Measurements from ENCODE around the gene DNAJC10.
A peak's percentile ranks its signal among the peaks of the same experiment; 100 is the strongest.

DNAJC10 gene

DNA sequence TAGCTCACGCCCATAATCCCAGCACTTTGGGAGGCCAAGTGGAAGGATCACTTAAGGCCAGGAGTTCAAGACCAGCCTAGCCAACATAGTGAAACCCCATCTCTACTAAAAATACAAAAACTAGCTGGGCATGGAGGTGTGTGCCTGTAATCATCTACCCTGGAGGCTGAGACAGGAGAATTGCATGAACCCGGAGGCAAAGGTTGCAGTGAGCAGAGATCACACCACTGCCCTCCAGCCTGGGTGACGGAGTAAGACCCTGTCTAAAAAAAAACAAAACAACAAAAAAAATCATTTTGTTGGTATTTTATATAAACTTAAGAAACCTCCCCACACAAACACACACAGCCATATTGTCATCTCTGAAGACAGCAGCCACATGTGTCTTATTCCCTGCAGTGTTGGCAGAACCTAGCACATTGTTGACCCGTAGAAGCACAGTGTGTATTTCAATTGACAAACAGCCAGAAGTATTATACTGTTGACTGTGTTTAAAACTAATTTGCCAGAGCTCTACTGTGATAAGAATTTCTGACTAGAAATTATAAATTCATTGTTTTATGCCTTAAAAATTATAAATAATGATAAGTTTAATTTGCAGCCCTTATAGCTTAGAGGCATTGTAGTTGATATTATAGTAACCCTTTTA lies 68.1 kb downstream of the DNAJC10 start:
- TF ChIP-seq, protein P1, sequence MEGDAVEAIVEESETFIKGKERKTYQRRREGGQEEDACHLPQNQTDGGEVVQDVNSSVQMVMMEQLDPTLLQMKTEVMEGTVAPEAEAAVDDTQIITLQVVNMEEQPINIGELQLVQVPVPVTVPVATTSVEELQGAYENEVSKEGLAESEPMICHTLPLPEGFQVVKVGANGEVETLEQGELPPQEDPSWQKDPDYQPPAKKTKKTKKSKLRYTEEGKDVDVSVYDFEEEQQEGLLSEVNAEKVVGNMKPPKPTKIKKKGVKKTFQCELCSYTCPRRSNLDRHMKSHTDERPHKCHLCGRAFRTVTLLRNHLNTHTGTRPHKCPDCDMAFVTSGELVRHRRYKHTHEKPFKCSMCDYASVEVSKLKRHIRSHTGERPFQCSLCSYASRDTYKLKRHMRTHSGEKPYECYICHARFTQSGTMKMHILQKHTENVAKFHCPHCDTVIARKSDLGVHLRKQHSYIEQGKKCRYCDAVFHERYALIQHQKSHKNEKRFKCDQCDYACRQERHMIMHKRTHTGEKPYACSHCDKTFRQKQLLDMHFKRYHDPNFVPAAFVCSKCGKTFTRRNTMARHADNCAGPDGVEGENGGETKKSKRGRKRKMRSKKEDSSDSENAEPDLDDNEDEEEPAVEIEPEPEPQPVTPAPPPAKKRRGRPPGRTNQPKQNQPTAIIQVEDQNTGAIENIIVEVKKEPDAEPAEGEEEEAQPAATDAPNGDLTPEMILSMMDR (conservative IDR thresholded peaks at IDR 0.05; ENCODE audit: low read length) = no peak
- no peak for DNase-seq (ENCODE audit: low read depth)
- no peak overlapping the region for H3K4me3 ChIP-seq (ENCODE audit: low read length)

DNA sequence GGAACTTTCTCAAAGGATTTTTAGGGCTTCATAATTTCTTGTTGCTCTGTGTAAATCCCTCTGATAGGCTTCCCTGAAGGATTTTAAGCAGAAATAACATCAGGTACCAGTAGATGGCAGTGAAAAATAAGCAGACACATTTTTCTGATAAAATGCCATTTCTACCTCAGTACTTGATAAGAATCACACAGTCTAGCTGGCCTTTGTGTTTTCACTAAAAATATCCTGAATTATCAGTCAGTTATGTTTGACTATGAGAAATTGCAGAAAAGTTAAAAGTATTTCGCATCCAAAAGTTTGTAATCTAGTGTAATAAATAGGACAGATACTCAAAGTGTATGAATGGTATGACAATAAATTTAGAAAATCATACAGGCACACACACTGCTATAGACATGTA lies 68.7 kb downstream of the DNAJC10 start:
- DNase-seq (ENCODE audit: low read depth) = peak; percentile 40
- TF ChIP-seq, protein P1 (conservative IDR thresholded peaks at IDR 0.05; ENCODE audit: low read length) = peak; percentile 61
- H3K4me3 ChIP-seq (ENCODE audit: low read length) = no peak overlapping the region

DNA sequence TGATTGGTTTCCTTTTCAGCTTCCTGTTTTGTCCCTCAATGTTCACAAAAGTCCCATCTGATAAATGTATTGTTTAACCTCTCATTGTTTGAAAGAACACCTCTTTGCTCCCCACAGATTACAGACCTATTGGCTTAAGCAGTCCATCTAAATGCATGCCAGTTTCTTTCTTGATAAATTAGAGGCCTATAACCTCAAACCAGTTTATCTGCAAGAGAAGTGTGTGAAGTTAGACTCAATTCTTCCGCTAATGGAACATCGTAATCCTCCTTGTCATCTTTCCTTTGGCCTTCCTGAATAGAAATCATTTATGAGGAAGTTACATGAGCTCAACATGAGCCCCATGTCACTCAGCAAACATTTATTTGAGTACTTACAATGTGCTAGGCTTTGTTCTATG lies 76.4 kb downstream of the DNAJC10 start:
- TF ChIP-seq, protein P1 (conservative IDR thresholded peaks at IDR 0.05; ENCODE audit: low read length) = no peak
- no peak overlapping the region for H3K4me3 ChIP-seq (ENCODE audit: low read length)
- DNase-seq (ENCODE audit: low read depth) = no peak

DNA sequence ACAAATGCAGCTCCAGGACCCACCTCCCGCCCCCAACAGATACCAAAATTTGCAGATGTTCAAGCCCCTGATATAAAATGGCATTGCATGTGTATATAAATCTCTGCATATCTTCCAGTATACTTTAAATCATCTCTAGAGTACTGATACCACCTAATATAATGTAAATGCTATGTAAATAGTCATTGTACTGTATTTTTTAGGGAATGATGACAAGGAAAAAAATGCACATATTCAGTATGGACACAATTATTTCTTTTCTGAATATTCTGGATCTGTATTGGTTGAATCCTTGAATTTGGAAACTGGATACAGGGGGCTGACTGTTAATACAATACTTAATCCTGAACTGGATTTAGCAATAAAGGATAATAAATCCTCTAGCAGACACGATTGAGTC lies 82.7 kb downstream of the DNAJC10 start:
- H3K4me3 ChIP-seq (ENCODE audit: low read length) = no peak overlapping the region
- no peak for DNase-seq (ENCODE audit: low read depth)
- TF ChIP-seq, protein P1 (conservative IDR thresholded peaks at IDR 0.05; ENCODE audit: low read length) = no peak

DNA sequence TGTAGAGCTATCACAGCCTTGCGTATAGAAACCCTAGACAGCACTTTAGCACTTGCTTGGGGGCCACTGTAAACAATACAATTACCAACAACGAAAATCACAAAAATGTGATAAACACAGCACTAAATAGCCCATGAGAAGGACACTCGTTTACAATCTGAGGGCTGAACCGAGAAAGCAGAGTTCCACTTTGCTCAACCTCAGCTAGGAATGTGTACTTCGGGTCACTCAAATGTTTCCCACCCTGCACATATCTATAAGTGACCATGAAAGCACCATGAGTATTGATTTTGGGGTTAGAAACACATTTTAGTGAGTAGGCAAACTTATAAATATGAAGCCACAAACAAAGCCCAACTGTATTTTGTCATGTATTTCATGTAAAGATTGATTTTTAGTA lies 88.1 kb downstream of the DNAJC10 start:
- TF ChIP-seq, protein P1 (conservative IDR thresholded peaks at IDR 0.05; ENCODE audit: low read length) = no peak

DNA sequence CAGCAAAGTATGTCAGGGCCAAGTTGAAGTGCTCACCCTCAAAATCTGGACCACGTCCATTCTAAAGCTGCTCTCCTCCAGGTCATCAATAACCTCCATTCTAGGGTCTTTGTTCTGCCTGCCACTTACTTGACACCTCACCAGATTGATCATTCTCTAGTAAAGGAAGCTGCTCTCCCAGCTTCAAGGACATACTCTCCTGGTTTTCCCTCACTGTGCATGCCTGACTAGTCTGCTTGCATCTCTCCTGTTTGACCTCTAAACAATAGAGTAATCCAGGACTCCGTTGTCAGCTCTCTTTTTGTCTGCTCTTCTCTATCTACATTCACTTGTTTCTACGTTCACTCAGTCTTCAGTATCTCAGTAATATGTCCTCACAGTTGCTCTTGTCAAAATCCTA lies 91.3 kb downstream of the DNAJC10 start:
- DNase-seq (ENCODE audit: low read depth) = no peak
- TF ChIP-seq, protein P1 (conservative IDR thresholded peaks at IDR 0.05; ENCODE audit: low read length) = no peak
- H3K4me3 ChIP-seq (ENCODE audit: low read length) = no peak overlapping the region

More for the DNA sequence above, 88.1 kb downstream of the DNAJC10 start:
- no peak for DNase-seq (ENCODE audit: low read depth)
- H3K4me3 ChIP-seq (ENCODE audit: low read length) = no peak overlapping the region

DNA sequence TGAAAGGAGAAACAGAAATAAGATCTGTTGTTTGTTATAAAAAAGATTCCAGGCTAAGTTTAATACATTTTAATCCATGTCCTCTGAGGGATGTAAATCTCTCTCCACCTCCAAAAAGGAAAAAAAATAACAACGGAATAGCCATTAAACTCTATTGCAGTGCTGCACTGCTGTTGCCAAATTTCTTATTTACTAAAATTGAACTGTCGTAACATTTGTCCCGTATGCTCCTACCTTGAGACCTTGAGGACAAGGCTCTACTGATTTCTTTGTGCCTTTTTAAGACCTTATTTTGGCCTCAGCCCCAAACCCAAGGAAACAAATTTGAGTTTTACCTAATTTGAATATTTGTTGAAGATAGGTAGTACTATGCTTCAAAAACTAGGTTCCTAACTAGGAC lies 94.0 kb downstream of the DNAJC10 start:
- H3K4me3 ChIP-seq (ENCODE audit: low read length) = no peak overlapping the region
- TF ChIP-seq, protein P1 (conservative IDR thresholded peaks at IDR 0.05; ENCODE audit: low read length) = no peak
- DNase-seq (ENCODE audit: low read depth) = no peak

All from AG10803 (cell line).